DND-41 (cell line): ENCODE results near the gene ADCY7.

ENCODE experiments used
- ATAC-seq: fragments of 200-7000 bp; cut with Tn5 transposase; 3 replicates; pipeline ENCODE4 v1.9.1; 2021; ENCODE audit warnings: low read depth; ENCODE audit not compliant: insufficient read depth
- DNase-seq: peaks from one replicate; pipeline ENCODE4 v3.0.0-alpha.2; 2020
- H2AFZ ChIP-seq: 2 replicates; pipeline ENCODE4 v1.6.0; 2012; ENCODE audit warnings: low read depth, low read length
- H3K27ac ChIP-seq: 2 replicates; pipeline ENCODE4 v1.5.1; 2012; ENCODE audit warnings: low read length, inconsistent platforms
- H3K27me3 ChIP-seq: fragments of 200-600 bp; sonication (generic); 2 replicates; pipeline ENCODE4 v1.6.0; 2012; ENCODE audit warnings: low read length, mild to moderate bottlenecking, inconsistent platforms; ENCODE audit not compliant: insufficient read depth, poor library complexity
- H3K36me3 ChIP-seq: 2 replicates; pipeline ENCODE4 v1.5.1; 2012; ENCODE audit warnings: low read length, inconsistent platforms; ENCODE audit not compliant: insufficient read depth
- H3K4me1 ChIP-seq: 2 replicates; pipeline ENCODE4 v1.5.1; 2012; ENCODE audit warnings: mild to moderate bottlenecking, low read length; ENCODE audit not compliant: insufficient read depth
- H3K4me2 ChIP-seq: 2 replicates; pipeline ENCODE4 v1.6.0; 2012; ENCODE audit warnings: mild to moderate bottlenecking, moderate library complexity, low read length, inconsistent platforms; ENCODE audit not compliant: insufficient read depth
- H3K4me3 ChIP-seq, 2 experiments: fragments of 200-600 bp in 1 of 2; shearing (Covaris generic) in 1 of 2; 2 replicates each; pipeline ENCODE4 v1.5.1; 2012 to 2016; ENCODE audit warnings: inconsistent platforms in 2 of 2, low read length in 2 of 2, mild to moderate bottlenecking in 2 of 2, low read depth in 1 of 2, moderate library complexity in 1 of 2
- H3K79me2 ChIP-seq: 2 replicates; pipeline ENCODE4 v1.6.0; 2012; ENCODE audit warnings: low read length, inconsistent platforms; ENCODE audit not compliant: insufficient read depth
- H3K9ac ChIP-seq: 2 replicates; pipeline ENCODE4 v1.6.0; 2012; ENCODE audit warnings: low read depth, mild to moderate bottlenecking, inconsistent platforms, low read length, moderate library complexity
- H3K9me3 ChIP-seq: 2 replicates; pipeline ENCODE4 v1.5.1; 2012; ENCODE audit warnings: low read length, moderate library complexity, mild to moderate bottlenecking, inconsistent platforms; ENCODE audit not compliant: insufficient read depth, severe bottlenecking
- H4K20me1 ChIP-seq: 2 replicates; pipeline ENCODE4 v1.6.0; 2012; ENCODE audit warnings: low read length; ENCODE audit not compliant: insufficient read depth
- CTCF ChIP-seq: IDR thresholded peaks from 2 replicates; pipeline ENCODE4 v1.5.1; 2012; ENCODE audit warnings: borderline replicate concordance, low read length, moderate library complexity, mild to moderate bottlenecking; ENCODE audit not compliant: poor library complexity, severe bottlenecking; ENCODE audit errors: extremely low read depth
- EZH2 ChIP-seq: IDR thresholded peaks from 3 replicates; pipeline ENCODE4 v1.6.1; 2012; ENCODE audit warnings: borderline replicate concordance, low read depth, mild to moderate bottlenecking, moderate library complexity, low read length, inconsistent platforms; ENCODE audit not compliant: severe bottlenecking

The ADCY7 gene

GRCh38 chr16:50291719-50292565 is 25.6 kb downstream of the ADCY7 start:
- TF ChIP-seq EZH2 = no peak
- TF ChIP-seq CTCF = no peak
- no peaks in the 10 kb centered on the region; the same call in 1 of the 2 replicates for H3K36me3 ChIP-seq
- no peaks in the 10 kb centered on the region for H3K9me3 ChIP-seq
- no peak overlapping the region for H3K27ac ChIP-seq
- no peak overlapping the region for H3K4me2 ChIP-seq
- no peaks in the 10 kb centered on the region for H3K27me3 ChIP-seq
- H4K20me1 ChIP-seq = no peaks in the 10 kb centered on the region
- H3K9ac ChIP-seq = no peak overlapping the region
- no peak for DNase-seq
- no peaks in the 10 kb centered on the region for H3K79me2 ChIP-seq
- H3K4me1 ChIP-seq = no peaks in the 10 kb centered on the region
- H2AFZ ChIP-seq = no peak overlapping the region
- ATAC-seq = no peak
- no peak overlapping the region for H3K4me3 ChIP-seq

GRCh38 chr16:50292566-50292948 is 26.2 kb downstream of the ADCY7 start:
- Histone ChIP-seq H3K4me3 (no peak overlapping the region), H3K79me2 (no peaks in the 10 kb centered on the region), H3K4me1 (no peaks in the 10 kb centered on the region), H3K9me3 (no peaks in the 10 kb centered on the region), H3K27ac (no peak overlapping the region), H3K27me3 (no peaks in the 10 kb centered on the region), H4K20me1 (no peaks in the 10 kb centered on the region), H2AFZ (no peak overlapping the region), H3K4me2 (no peak overlapping the region), H3K36me3 (no peaks in the 10 kb centered on the region; the same call in 1 of the 2 replicates), H3K9ac (no peak overlapping the region)
- ATAC-seq = no peak
- TF ChIP-seq CTCF (no peak), EZH2 (no peak)
- no peak for DNase-seq

GRCh38 chr16:50293041-50293783 is 26.9 kb downstream of the ADCY7 start:
- ATAC-seq (no peak), DNase-seq (no peak)
- no peak overlapping the region for H3K4me2 ChIP-seq
- no peaks in the 10 kb centered on the region; the same call in 1 of the 2 replicates for H3K36me3 ChIP-seq
- H2AFZ ChIP-seq = no peak overlapping the region
- H3K9me3 ChIP-seq = no peaks in the 10 kb centered on the region
- H3K9ac ChIP-seq = no peak overlapping the region
- TF ChIP-seq EZH2 (no peak), CTCF (no peak)
- H3K4me3 ChIP-seq = no peak overlapping the region
- no peaks in the 10 kb centered on the region for H3K79me2 ChIP-seq
- H3K27me3 ChIP-seq = no peaks in the 10 kb centered on the region
- no peaks in the 10 kb centered on the region for H4K20me1 ChIP-seq
- no peak overlapping the region for H3K27ac ChIP-seq
- H3K4me1 ChIP-seq = no peaks in the 10 kb centered on the region
